Ishikawa (cell line): Measurements from ENCODE around the gene APOD.

ENCODE experiments used
- CEBPB ChIP-seq: IDR thresholded peaks from 2 replicates; pipeline ENCODE4 v1.6.1; 2012
- CREB1 ChIP-seq: IDR thresholded peaks from 2 replicates; pipeline ENCODE4 v1.6.1; 2012; ENCODE audit warnings: low read depth
- EGR1 ChIP-seq: IDR thresholded peaks from 2 replicates; pipeline ENCODE4 v1.6.1; 2012
- EP300 ChIP-seq: IDR thresholded peaks from 2 replicates; pipeline ENCODE4 v1.6.1; 2012; ENCODE audit warnings: borderline replicate concordance
- FOXM1 ChIP-seq: IDR thresholded peaks from 2 replicates; pipeline ENCODE4 v1.6.1; 2012; ENCODE audit warnings: low read depth, borderline replicate concordance
- MAX ChIP-seq: IDR thresholded peaks from 2 replicates; pipeline ENCODE4 v1.6.1; 2012
- NFIC ChIP-seq: IDR thresholded peaks from 2 replicates; pipeline ENCODE4 v1.6.1; 2012
- RAD21 ChIP-seq: IDR thresholded peaks from 2 replicates; pipeline ENCODE4 v1.6.1; 2012; ENCODE audit warnings: low read depth
- REST ChIP-seq: IDR thresholded peaks from 2 replicates; pipeline ENCODE4 v1.6.1; 2012; ENCODE audit warnings: low read depth, mild to moderate bottlenecking
- TAF1 ChIP-seq: IDR thresholded peaks from 2 replicates; pipeline ENCODE4 v1.6.1; 2012; ENCODE audit warnings: low read depth, mild to moderate bottlenecking
- TCF12 ChIP-seq: IDR thresholded peaks from 2 replicates; pipeline ENCODE4 v1.6.1; 2012; ENCODE audit warnings: low read depth
- TEAD4 ChIP-seq: IDR thresholded peaks from 2 replicates; pipeline ENCODE4 v1.6.1; 2012
- USF1 ChIP-seq: IDR thresholded peaks from 2 replicates; pipeline ENCODE4 v1.6.1; 2012
- YY1 ChIP-seq: IDR thresholded peaks from 2 replicates; pipeline ENCODE4 v1.6.1; 2012; ENCODE audit warnings: low read depth
- ZBTB7A ChIP-seq: IDR thresholded peaks from 2 replicates; pipeline ENCODE4 v1.6.1; 2012; ENCODE audit warnings: low read depth

APOD gene

GRCh38 chr3:195566797-195567196, 16.9 kb downstream of the APOD start:
- TF ChIP-seq USF1, result no peak
- no peak for TF ChIP-seq YY1
- no peak for TF ChIP-seq EGR1
- no peak for TF ChIP-seq EP300
- TF ChIP-seq TAF1, result no peak
- no peak for TF ChIP-seq CEBPB
- no peak for TF ChIP-seq FOXM1
- TF ChIP-seq TEAD4, result no peak
- no peak for TF ChIP-seq ZBTB7A

GRCh38 chr3:195565716-195566115, 18.0 kb downstream of the APOD start:
- no peak for TF ChIP-seq REST
- peak; percentile 48; the same call in 1 of the 2 replicates for TF ChIP-seq USF1

GRCh38 chr3:195563317-195563716, 20.4 kb downstream of the APOD start:
- TF ChIP-seq CEBPB (no peak), ZBTB7A (no peak), TEAD4 (no peak)

- TF ChIP-seq CREB1, result no peak
- TF ChIP-seq ZBTB7A, result no peak
- peak; percentile 58 for TF ChIP-seq TCF12
- TF ChIP-seq NFIC, result peak; percentile 56; the same call in 1 of the 2 replicates
- no peak for TF ChIP-seq USF1
- no peak for TF ChIP-seq RAD21
- TF ChIP-seq EGR1, result no peak
- TF ChIP-seq TAF1, result no peak
- TF ChIP-seq CEBPB, result no peak
- no peak for TF ChIP-seq FOXM1
- TF ChIP-seq MAX, result no peak
- TF ChIP-seq TEAD4, result no peak
- TF ChIP-seq EP300, result peak; percentile 17; the same call in 1 of the 2 replicates
- 0 out of 2 replicates have a peak, but pooled peaks have one; percentile 22 for TF ChIP-seq YY1
- TF ChIP-seq REST, result no peak
Measured at GRCh38 chr3:195559723-195560409, 23.9 kb downstream of the APOD start.

- peak; percentile 98 for TF ChIP-seq RAD21
- TF ChIP-seq CREB1, result no peak
- TF ChIP-seq EGR1, result no peak
- TF ChIP-seq ZBTB7A, result no peak
- 0 out of 2 replicates have a peak, but pooled peaks have one; percentile 46 for TF ChIP-seq TCF12
Measured at GRCh38 chr3:195558602-195559001, 25.1 kb downstream of the APOD start.

GRCh38 chr3:195557322-195557721, 26.4 kb downstream of the APOD start:
- TF ChIP-seq YY1 (no peak), NFIC (no peak), USF1 (no peak), ZBTB7A (no peak), TCF12 (no peak), REST (no peak), EP300 (no peak), FOXM1 (no peak), CREB1 (no peak), RAD21 (no peak)
